HG03521 (cell line): Measurements from ENCODE around the gene RNF2.

ENCODE experiments used
- ATAC-seq: cut with Tn5 transposase; IDR thresholded peaks from one replicate; pipeline ENCODE4 v1.9.1; 2021; ENCODE audit warnings: mild to moderate bottlenecking, moderate library complexity; ENCODE audit not compliant: unreplicated experiment

RNF2 gene

GRCh38 chr1:185091480-185091879 is 46.1 kb downstream of the RNF2 start:
- no peak for ATAC-seq

- ATAC-seq = no peak
Observed at GRCh38 chr1:185094761-185095160, 49.4 kb downstream of the RNF2 start.

DNA sequence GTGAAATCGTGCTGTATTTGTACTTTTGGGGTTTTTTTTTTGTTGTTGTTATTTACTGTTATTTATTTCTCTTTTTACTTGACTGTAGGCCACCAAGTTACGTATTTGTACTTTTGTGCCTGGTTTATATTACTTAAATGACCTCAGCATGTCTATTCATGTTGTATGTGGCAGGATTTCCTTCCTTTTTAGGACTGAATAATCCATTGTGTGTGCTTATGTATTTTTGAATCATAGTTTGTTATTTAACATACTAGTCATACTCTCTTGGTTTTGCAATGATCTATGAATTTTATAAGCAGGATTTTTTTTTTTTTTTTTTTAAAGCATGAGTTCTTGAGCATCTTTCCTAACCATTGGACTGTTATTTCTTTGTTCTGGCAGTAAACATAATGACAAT is 51.2 kb downstream of the RNF2 start:
- no peak for ATAC-seq

DNA sequence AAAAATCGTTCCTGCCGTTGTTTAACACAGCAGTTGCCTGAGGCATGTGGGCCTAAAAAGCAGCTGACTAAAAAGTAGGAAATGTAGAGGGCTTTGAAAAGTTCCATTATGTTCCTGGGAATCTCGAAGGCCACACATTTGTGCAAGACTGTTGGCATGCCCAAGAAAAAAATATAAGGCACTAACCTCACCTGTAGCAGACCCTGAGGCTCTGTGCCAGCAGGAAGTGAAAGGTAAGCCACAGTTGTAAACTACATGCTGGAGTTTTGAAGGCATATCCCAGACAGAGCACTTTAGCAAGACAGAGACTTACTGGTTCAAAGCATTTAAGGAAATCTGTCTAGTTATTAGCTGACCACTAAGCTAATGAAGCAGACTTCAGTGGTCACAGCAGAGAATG is 58.7 kb downstream of the RNF2 start:
- no peak for ATAC-seq

GRCh38 chr1:185105121-185105520 is 59.8 kb downstream of the RNF2 start:
- ATAC-seq = no peak

GRCh38 chr1:185108321-185108720 is 63.0 kb downstream of the RNF2 start:
- ATAC-seq = no peak

- no peak for ATAC-seq
Observed at GRCh38 chr1:185110145-185110544, 64.8 kb downstream of the RNF2 start.

GRCh38 chr1:185111873-185112272 is 66.5 kb downstream of the RNF2 start:
- no peak for ATAC-seq

DNA sequence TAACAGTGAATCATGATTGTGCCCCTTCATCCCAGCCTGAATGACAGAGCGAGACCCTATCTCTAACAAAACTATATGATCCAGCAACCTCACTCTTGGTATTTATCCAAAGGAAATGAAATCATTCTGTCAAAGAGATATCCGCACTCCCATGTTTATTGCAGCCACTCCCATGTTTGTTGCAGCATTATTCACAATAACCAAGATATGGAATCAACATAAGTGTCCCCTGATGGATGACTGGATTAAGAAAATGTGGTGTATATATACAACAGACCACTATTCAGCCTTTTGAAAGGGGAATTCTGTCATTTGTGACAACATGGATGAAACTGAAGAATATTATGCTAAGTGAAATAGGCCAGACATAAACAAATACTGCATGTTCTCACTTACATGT is 67.0 kb downstream of the RNF2 start:
- no peak for ATAC-seq

DNA sequence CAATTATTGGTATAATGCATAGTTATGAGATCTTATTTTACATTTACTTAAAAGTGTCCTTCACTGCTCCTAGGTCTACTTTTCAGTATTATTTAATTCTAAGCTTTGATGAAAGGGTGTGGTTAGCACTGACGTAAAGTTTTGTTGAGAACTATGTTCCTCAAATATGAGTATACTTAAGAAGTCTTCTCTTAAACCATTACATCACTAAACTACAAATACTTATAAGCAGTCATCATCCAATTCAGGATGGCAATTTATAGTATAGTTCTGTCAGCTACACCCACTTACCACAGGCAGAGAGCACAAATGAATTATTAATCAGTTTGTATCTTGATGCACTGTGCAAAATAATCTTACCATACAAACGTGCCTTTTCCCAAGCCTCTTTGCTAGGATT is 84.3 kb downstream of the RNF2 start:
- ATAC-seq = no peak

DNA sequence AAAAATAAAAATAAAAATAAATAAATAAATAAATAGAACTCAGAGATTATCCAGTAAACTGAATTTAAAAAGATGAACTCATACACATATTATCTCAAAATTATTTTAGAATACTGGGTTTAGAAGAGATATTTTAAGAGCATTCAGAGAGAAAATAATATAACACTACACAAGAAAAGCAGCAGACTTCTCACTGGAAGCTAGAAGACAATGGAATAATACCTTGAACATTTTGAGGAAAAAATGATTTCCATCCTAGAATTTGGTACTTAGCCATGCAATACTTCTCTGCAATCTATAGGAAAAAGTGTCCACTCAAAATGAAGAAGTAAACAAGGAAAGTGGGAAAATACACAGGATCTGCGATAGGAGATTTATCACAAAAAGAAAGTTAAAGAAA is 87.2 kb downstream of the RNF2 start:
- ATAC-seq = no peak

DNA sequence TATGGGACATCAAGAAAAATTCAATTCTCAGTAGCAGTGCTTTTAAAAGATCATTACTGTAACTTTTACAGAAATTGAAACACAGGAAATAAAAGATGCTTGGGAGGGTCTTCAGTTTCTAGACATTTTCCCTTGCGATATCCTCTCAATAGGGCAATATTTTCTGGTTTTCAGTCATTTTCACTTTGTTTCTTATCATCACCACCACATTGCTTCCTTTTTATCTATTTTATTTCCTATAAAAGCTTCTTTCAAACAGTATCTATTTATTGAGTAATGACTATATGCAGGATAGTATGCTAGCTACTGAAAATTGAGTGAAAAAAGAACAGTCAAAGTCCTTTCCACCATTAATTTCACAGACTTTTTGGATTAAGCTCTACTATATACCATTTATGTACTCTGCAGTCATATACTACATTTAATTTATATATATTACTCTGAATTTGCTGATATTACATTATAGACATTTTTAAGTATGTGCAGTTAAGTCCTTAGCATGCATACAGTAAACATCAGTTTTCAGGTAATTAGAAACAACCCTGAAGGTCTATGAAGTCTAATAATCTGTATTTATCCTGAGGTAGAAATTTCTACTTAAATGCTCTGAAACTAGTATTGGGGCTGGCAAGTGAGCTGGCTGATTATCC is 92.7 kb downstream of the RNF2 start:
- no peak for ATAC-seq

GRCh38 chr1:185139246-185139645 is 93.9 kb downstream of the RNF2 start:
- no peak for ATAC-seq

DNA sequence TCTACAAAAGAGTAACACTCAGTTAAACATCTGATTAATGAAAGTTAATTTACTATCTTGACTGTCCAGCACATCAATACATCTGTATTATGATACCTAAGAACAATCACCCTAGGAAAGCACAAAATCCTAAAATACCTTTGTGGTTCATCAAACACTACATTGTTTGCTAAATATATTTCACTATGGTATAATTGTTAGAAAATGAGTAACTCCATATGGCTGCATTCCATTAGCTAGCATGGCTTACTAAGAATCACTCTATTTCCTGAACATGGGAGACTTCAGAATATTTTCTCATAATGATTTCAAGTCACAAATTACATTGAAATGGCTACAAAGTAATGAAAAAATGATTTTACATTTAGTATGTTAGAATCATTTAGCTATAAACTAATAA is 98.9 kb downstream of the RNF2 start:
- ATAC-seq = no peak

GRCh38 chr1:185151215-185151614 is 105.9 kb downstream of the RNF2 start:
- ATAC-seq = no peak
